Measurements from ENCODE around the gene PLET1. TPM values are rescaled to one million over a fixed set of nuclear protein-coding genes. Genes with fewer than 3 reads are reported as not detected.

PLET1 gene
- total RNA-seq, 2 experiments from 2014 or later: not detected

GRCh38 chr11:112280268-112281126 lies 19.8 kb upstream of the PLET1 start:
- Histone ChIP-seq H3K4me2 (ENCODE audit: low read length) (peak overlapping the region; percentile 95), H3K9me2 (ENCODE audit: insufficient read depth, low read length) (no peaks in the 10 kb centered on the region), H3K79me2 (ENCODE audit: insufficient read depth, low read depth, low read length) (no peaks in the 10 kb centered on the region), H3K36me3 (ENCODE audit: insufficient read depth, low read length) (no peaks in the 10 kb centered on the region), H3K4me1 (ENCODE audit: insufficient read depth, low read length, poor library complexity, severe bottlenecking) (peaks cover 10% of the 10 kb centered on the region), H3K27ac (ENCODE audit: low read depth, low read length, poor library complexity, severe bottlenecking) (no peak overlapping the region), H2AFZ (ENCODE audit: low read length) (peak overlapping the region; percentile 100), H3K4me3 (ENCODE audit: low read depth, low read length, poor library complexity, severe bottlenecking) (peak overlapping the region; percentile 65), H3K9me3 (ENCODE audit: low read length) (no peaks in the 10 kb centered on the region), H4K20me1 (ENCODE audit: insufficient read depth, low read length) (no peaks in the 10 kb centered on the region)
- ChIA-PET CTCF (ENCODE audit: unreplicated experiment) (interaction anchor here (0.6 to 2.1 kb wide), 6 partner anchors 8 to 177 kb away, joined by 3 to 23 read pairs (median 4); no protein-coding TSS in a partner anchor), POLR2A (interaction anchor here (0.6 to 1.9 kb wide), 11 partner anchors 14 to 210 kb away, joined by 3 to 8 read pairs (median 4); partner anchors contain the start of genes PTS, SDHD and TIMM8B)
- peak; percentile 90 for DNase-seq (ENCODE audit: low spot score)
- no TSS peak for BruUV-seq (replicated peaks)
- intact Hi-C loops (cut with micrococcal nuclease; ENCODE audit: unreplicated experiment): loop anchor here (1.0 to 10.0 kb wide), 4 partner anchors 61 to 1004 kb away; no protein-coding TSS in a partner anchor
- TF ChIP-seq EZH2phosphoT487 (IDR thresholded peaks at IDR 0.05; ENCODE audit: borderline replicate concordance, low read depth, low read length): no peak
- peak; percentile 83 for TF ChIP-seq CTCF (conservative IDR thresholded peaks at IDR 0.05; ENCODE audit: low read length)

- Histone ChIP-seq H3K4me2 (ENCODE audit: low read length) (peak overlapping the region; percentile 95), H3K79me2 (ENCODE audit: insufficient read depth, low read depth, low read length) (no peaks in the 10 kb centered on the region), H2AFZ (ENCODE audit: low read length) (peak overlapping the region; percentile 100), H3K36me3 (ENCODE audit: insufficient read depth, low read length) (no peaks in the 10 kb centered on the region), H3K9me2 (ENCODE audit: insufficient read depth, low read length) (no peaks in the 10 kb centered on the region), H3K4me3 (ENCODE audit: low read depth, low read length, poor library complexity, severe bottlenecking) (peak overlapping the region; percentile 65), H4K20me1 (ENCODE audit: insufficient read depth, low read length) (no peaks in the 10 kb centered on the region), H3K9me3 (ENCODE audit: low read length) (no peaks in the 10 kb centered on the region), H3K27ac (ENCODE audit: low read depth, low read length, poor library complexity, severe bottlenecking) (no peak overlapping the region), H3K4me1 (ENCODE audit: insufficient read depth, low read length, poor library complexity, severe bottlenecking) (peaks cover 10% of the 10 kb centered on the region)
- no TSS peak for BruUV-seq (replicated peaks)
- peak; percentile 74 for DNase-seq (ENCODE audit: low spot score)
- ChIA-PET CTCF (ENCODE audit: unreplicated experiment) (interaction anchor here (0.6 to 2.1 kb wide), 3 partner anchors 9 to 62 kb away, joined by 3 to 23 read pairs (median 4); no protein-coding TSS in a partner anchor), POLR2A (interaction anchor here (0.7 to 1.9 kb wide), 7 partner anchors 9 to 193 kb away, joined by 3 to 8 read pairs (median 4); partner anchors contain the start of genes PTS, SDHD and TIMM8B)
- TF ChIP-seq EZH2phosphoT487 (IDR thresholded peaks at IDR 0.05; ENCODE audit: borderline replicate concordance, low read depth, low read length) (no peak), CTCF (conservative IDR thresholded peaks at IDR 0.05; ENCODE audit: low read length) (peak; percentile 65)
- intact Hi-C loops (cut with micrococcal nuclease; ENCODE audit: unreplicated experiment): loop anchor here (1.0 to 10.0 kb wide), 4 partner anchors 61 to 1005 kb away; no protein-coding TSS in a partner anchor
Observed at GRCh38 chr11:112279901-112280267, 19.2 kb upstream of the PLET1 start.
